GM19035 (cell line): Measurements from ENCODE around the gene ZBTB20.

Experiments used
- ATAC-seq: cut with Tn5 transposase; IDR thresholded peaks from one replicate; pipeline ENCODE4 v1.9.1; 2021; ENCODE audit not compliant: unreplicated experiment

Gene ZBTB20

DNA sequence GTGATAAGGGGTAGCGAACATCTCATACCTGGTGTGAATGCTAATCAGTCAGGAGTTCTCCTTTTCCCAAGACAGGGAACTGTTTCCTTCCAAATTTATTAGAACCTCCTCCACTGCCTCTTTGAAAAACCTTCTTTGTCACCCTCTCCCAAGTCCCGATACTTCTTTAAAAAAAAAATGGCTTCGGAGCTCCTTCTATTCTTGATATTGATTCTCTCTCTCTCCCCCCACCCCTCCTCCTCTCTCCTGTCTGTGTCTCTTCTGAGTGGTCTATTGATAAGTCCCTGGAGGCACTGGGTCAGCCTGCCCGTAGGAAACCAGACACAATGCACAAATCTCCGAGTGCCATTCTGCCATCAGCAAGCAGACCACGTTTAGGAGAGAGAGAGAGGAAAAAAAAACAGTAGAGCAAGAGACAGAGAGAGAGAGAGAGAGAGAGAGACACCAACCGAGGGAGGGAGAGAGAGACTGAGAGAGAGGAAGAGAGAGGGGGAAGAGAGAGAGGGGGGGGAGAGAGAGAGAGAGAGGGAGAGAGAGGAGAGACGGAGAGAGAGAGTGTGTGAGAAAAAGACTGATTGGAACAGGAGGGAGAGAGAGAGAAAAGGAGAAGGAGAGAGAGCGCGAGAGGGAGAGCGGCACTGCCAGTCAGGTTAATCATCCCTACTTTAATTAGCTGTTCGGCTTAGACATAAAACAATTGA lies 692.4 kb downstream of the ZBTB20 start:
- no peak for ATAC-seq

DNA sequence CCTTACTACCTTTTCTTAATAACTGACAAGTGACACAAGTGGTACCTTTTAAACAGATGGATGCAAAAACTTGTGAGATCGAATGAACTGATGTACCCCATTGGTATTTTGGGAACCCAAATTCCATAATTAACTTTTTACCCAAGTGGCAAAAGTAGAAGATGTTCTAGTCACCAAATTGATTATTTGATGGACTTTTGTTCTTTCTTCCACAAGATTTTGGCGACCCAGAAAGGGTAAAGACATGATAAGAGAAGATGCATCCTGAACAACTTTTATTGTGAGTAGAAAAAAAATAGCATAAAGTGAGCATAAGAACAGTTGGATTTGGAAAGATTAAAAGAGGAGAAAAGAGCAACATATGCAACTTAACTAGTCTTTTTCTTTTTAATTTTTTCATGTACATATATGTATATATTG lies 693.7 kb downstream of the ZBTB20 start:
- no peak for ATAC-seq

DNA sequence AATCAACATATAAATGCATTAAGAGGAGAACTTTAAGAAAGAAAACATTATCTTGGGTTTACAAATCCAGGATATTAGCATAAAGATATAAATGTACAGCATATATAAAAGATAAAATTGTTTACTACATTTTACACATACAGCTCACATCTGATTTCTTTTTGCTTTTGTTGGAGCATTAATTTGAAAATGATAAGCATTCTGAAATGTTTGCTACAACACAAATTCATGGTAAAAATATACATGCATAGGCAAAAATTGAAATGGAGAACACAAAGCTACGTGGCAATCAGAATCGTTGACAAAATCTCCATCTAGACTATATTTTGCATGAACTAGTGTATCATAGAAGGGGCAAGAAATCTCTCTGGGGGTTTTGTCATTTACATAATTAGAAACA lies 694.2 kb downstream of the ZBTB20 start:
- no peak for ATAC-seq

DNA sequence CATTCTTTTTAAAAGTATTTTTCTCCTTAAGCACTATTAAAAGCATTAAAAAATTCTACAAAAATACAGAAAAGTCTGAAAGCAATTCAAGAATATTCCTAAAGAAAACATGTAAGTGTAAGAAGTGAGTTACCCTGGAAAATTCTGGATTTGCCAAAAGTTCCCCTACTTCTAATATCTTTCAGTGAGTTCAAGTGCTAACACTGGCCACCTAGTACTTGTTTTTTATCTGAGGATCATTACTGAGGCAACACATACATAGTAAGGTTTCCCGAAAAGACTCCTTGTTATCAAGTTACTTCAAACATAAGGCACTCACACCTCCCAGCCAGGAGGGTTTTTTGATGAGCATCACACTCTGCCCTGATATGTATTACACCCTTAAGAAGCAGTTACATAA lies 694.8 kb downstream of the ZBTB20 start:
- no peak for ATAC-seq

- ATAC-seq, result no peak
Observed at GRCh38 chr3:114451561-114452018, 695.5 kb downstream of the ZBTB20 start.

- peak; percentile 28 for ATAC-seq
Observed at GRCh38 chr3:114451051-114451451, 696.0 kb downstream of the ZBTB20 start.

DNA sequence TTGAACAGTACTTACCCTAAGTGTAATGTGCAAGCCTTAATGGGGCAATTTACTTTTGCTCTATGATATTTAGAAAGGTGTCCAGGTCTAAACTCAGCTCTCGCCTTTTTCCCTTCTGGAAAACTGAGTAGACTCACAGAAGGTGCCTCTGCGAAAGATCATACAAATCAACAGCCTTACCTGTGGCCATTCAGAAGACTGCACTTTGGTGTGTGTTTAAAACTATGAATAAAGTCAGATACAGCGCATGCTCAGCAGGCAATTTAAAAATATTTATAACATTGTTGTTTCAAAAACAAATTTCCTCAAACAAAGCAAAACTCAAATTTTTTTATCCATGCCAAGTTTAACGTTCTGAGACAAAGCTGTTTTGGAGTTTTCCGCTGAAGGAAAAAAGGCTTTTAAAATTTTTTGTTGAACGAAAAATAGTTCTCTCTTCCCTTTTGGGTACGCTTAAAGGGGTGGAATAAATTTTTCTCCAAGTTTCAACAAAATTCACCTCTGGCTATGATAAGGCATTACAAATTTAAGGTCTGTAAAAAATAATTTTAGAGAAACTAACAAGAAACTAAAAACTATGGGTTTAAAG lies 697.0 kb downstream of the ZBTB20 start:
- peak; percentile 37 for ATAC-seq

- ATAC-seq, result peak; percentile 55
Observed at GRCh38 chr3:114449271-114450007, 697.6 kb downstream of the ZBTB20 start.

DNA sequence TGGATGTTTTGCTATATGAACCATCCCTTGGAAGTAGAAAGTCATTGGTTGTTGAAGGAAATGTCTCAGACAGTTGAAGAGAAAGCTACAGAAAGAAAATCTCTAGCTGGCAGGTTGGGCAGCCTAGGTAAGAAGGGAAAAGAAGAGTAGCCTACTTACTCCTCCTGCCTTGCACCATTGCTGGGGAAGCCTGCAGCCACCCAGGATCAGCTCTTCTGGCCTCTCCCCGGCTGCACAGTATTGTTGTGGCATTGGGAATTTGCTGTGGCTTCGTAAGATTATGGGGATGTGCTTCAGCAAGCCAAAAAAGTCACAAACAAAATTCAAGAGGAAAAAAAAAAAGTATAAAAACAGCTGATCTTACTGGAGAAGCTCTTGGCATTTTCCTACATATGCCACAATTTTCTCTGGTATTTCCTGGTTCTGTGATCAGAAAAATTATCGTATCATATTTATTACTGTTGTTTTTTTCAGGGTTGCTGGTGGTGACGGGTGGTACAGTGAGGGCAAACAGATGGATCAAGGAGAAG lies 699.1 kb downstream of the ZBTB20 start:
- no peak for ATAC-seq

- no peak for ATAC-seq
Observed at GRCh38 chr3:114447545-114447944, 699.5 kb downstream of the ZBTB20 start.

DNA sequence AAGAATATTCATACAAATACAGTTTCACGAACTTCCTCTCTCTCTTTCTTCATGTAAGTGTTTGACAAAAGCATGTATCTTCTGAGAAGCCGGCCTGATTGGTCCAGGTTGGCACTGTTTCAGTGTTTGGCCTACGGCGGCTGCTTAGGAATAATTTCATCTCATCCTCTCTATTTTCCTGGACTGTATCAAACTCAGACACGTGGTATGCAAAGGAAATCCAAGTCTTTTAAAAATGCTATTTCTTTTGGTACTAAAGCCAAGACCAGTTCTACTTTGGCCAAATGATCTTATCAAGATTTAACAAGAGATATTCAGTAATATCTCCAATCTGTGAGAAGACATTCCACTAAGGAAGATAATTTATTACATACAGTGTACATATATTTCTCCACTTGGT lies 700.5 kb downstream of the ZBTB20 start:
- no peak for ATAC-seq

DNA sequence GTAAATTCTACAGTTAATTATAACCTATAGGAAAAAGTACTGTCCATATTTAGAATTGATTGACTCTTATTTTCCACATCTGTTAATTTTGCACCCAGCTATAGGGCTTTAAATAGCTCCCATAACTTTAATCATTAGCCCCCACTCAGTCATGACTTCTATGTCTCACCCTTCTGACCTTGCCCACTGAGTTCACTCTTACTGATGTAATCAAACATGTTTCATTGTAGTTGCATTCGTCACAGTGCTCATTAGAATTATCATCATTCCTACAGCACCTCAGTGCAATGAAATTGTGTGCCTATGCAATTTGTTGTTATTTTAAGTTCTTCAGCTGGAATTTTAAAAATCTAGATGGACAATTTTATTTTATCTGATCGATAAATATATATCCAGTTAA lies 701.9 kb downstream of the ZBTB20 start:
- no peak for ATAC-seq

- ATAC-seq, result no peak
Observed at GRCh38 chr3:114444216-114444615, 702.9 kb downstream of the ZBTB20 start.

DNA sequence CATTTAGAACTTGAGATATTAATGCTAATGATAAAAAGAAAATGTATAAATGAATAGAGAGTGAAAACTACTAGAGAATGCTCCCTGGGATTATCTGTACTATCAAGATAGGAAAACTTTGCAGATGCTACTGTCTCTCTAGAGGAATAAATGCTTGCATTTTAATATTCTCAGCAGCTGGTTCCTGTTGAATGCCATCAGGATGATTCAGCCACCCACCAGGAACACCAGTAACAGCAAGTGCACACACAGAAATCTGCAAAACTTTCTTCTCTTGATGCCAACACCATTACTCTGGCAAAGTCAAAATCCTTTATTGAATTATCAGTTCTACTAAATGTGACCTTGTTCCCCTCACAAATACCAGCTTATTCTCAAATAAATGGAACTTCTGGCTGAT lies 704.8 kb downstream of the ZBTB20 start:
- no peak for ATAC-seq

GRCh38 chr3:114441386-114441785 lies 705.7 kb downstream of the ZBTB20 start:
- ATAC-seq, result no peak

- no peak for ATAC-seq
Observed at GRCh38 chr3:114440700-114441099, 706.4 kb downstream of the ZBTB20 start.

DNA sequence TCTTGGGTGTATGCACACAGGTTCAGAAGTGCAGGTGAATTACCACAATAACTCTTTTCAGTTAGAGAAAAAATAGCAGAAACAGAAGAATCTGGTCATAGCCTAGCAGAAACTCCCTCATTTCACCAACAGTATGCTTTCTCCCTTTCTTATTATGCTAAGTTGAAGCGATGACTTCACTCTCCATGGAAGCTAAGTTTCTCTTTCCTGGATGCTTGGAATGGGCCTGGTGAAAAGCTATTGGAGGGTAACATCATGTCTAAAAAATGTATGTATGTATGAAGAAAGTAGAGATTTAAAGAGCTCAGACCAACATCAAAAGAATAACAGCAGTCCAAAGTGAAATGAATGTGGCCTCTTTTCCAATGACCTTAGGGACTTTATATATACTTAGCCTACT lies 707.8 kb downstream of the ZBTB20 start:
- no peak for ATAC-seq

DNA sequence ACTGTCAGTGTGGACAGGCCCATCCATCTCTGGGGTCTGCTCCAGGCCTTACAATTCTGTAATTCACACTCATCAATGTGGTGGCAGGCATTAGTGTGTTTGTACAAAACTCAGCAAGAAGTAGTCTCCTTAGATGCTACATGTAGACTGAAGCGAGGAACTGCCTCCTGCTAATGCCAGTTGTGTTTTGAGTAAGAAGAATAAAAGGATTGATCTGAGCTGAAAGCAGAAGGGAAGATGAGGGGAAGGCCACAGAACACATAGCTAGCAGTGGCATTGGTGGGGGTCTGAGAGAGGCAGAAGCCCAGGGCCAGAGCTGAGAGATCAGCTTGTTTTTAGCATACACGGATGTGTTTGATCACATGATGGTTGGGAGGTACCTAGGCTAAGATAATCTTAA lies 709.2 kb downstream of the ZBTB20 start:
- no peak for ATAC-seq

DNA sequence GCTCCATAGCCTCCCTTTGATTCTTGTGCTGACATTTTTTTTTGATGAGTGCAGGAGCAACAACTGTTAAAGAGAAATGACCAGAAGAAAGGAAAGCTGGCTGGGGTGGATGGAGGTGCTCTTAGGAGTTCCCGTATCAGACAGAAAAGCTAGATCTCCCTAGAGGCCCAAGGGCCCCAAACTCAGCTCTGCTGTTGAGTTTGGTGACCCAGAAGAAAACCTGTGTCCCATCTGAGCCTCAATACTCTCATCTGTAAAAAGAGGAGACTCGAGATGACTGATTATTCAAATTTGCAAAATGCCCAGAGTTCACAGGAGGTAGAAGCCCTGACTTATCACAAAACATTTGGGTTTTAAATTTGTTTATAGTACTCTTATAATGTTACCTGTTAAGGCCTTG lies 710.9 kb downstream of the ZBTB20 start:
- no peak for ATAC-seq

- ATAC-seq, result no peak
Observed at GRCh38 chr3:114435386-114436115, 711.5 kb downstream of the ZBTB20 start.

DNA sequence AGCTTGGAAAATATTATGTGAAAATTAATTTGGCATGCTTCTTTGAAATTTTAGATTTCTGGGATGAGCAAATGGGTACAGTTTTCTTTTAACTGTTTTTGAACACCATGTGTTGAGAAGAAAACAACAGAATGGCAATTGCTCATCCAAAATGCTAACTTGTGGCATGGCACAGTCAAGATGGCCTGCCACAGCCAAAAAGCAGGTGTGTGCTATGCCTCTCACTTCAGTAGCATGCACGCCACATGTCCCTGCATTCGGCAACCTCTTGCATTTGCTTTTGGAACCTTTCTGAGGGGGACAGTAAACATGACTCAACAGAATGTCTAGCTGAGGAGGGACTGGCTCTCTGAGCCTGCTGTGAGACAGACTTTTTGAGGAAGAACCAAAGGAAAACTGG lies 714.8 kb downstream of the ZBTB20 start:
- no peak for ATAC-seq
